ENCODE measurements around the gene LYZL4.

GRCh38 chr3:42377681-42378080 lies 32.7 kb downstream of the LYZL4 start:
- no peak for TF ChIP-seq CTCF (conservative IDR thresholded peaks at IDR 0.05; ENCODE audit: low read depth, low read length)
- TF ChIP-seq EZH2phosphoT487 (IDR thresholded peaks at IDR 0.05; ENCODE audit: borderline replicate concordance, low read length), result no peak
